ENCODE results near the gene CLIC4. TPM values are rescaled to one million over a fixed set of nuclear protein-coding genes. Genes with fewer than 3 reads are reported as not detected.
A peak's percentile ranks its signal among the peaks of the same experiment; 100 is the strongest.

Gene CLIC4
- total and polyA plus RNA-seq, 2 donors (not counting 1 experiment from before 2014, with no cell fraction given) = 28.5 to 123 TPM

- peaks cover 28% of the 10 kb centered on the region for H3K27me3 Mint-ChIP-seq
- no peak overlapping the region for H3K27ac Mint-ChIP-seq
- POLR2A ChIA-PET = no interaction called here
- Histone ChIP-seq H3K27me3 (replicated peaks in 1 of 4; ENCODE audit: control extremely low read depth in 1 of 4, control insufficient read depth in 3 of 4, insufficient read depth in 4 of 4, low read length in 3 of 4) (peaks cover 0 to 25% (median 6%) of the 10 kb centered on the region in 4 experiments), H3K4me3 (ENCODE audit: control extremely low read depth in 1 of 5, extremely low read depth in 1 of 5, insufficient read depth in 1 of 5, low read depth in 2 of 5, low read length in 4 of 5) (no peak overlapping the region), H3K4me2 (replicated peaks; ENCODE audit: low read depth, low read length, poor library complexity, severe bottlenecking) (peak overlapping the region; percentile 15), H4K20me1 (ENCODE audit: control insufficient read depth, insufficient read depth, low read length, poor library complexity, severe bottlenecking) (no peaks in the 10 kb centered on the region), H3K9me3 (ENCODE audit: control extremely low read depth in 1 of 3, control insufficient read depth in 2 of 3, insufficient read depth in 1 of 3, low read length in 2 of 3) (no peaks in the 10 kb centered on the region), H3K79me2 (ENCODE audit: control insufficient read depth, insufficient read depth, low read length) (no peaks in the 10 kb centered on the region), H3K4me1 (ENCODE audit: control insufficient read depth in 2 of 2, insufficient read depth in 2 of 2, low read length in 2 of 2) (peaks cover 11 to 24% of the 10 kb centered on the region in 2 donors), H3K36me3 (replicated peaks in 1 of 2; ENCODE audit: control extremely low read depth in 1 of 2, control insufficient read depth in 1 of 2, extremely low read depth in 1 of 2, insufficient read depth in 2 of 2, low read length in 1 of 2) (no peaks in the 10 kb centered on the region), H3K27ac (ENCODE audit: low read length in 2 of 2) (no peak overlapping the region), H3K9ac (ENCODE audit: low read length) (no peak overlapping the region), H2AFZ (ENCODE audit: insufficient read depth, low read depth, low read length, poor library complexity, severe bottlenecking) (peak overlapping the region; percentile 38)
- TF ChIP-seq EZH2 (IDR thresholded peaks at IDR 0.05; ENCODE audit: borderline replicate concordance, insufficient read depth, low read depth, low read length, poor library complexity, severe bottlenecking) (no peak), CTCF (IDR thresholded peaks at IDR 0.05) (no peak)
- CTCF ChIA-PET = interaction anchor here (0.8 kb wide), 1 partner anchor 29 kb away, joined by 3 read pairs; no protein-coding TSS in a partner anchor
- no peak for ATAC-seq (ENCODE audit: low read depth)
- H3K9me3 Mint-ChIP-seq (ENCODE audit: insufficient read depth) = no peaks in the 10 kb centered on the region
- H3K4me3 Mint-ChIP-seq = no peak overlapping the region
- intact Hi-C loops (cut with micrococcal nuclease) = no loop called here
- H3K4me1 Mint-ChIP-seq = peaks cover 18% of the 10 kb centered on the region
- 36% methylated on average over 19 of the region's 19 CpGs for WGBS (ENCODE audit: insufficient coverage)
- DNase-seq = no peak
These were observed 127.0 kb downstream of the CLIC4 start for GRCh38 chr1:24872061-24872850.

- no peak for TF ChIP-seq EZH2 (IDR thresholded peaks at IDR 0.05; ENCODE audit: borderline replicate concordance, insufficient read depth, low read depth, low read length, poor library complexity, severe bottlenecking)
- TF ChIP-seq CTCF (IDR thresholded peaks at IDR 0.05) = no peak
- Histone ChIP-seq H4K20me1 (ENCODE audit: control insufficient read depth, insufficient read depth, low read length, poor library complexity, severe bottlenecking) (no peaks in the 10 kb centered on the region), H3K27me3 (replicated peaks in 1 of 4; ENCODE audit: control extremely low read depth in 1 of 4, control insufficient read depth in 3 of 4, insufficient read depth in 4 of 4, low read length in 3 of 4) (peaks cover 0 to 20% (median 5%) of the 10 kb centered on the region in 4 experiments), H3K27ac (ENCODE audit: low read length in 2 of 2) (no peak overlapping the region), H3K36me3 (replicated peaks in 1 of 2; ENCODE audit: control extremely low read depth in 1 of 2, control insufficient read depth in 1 of 2, extremely low read depth in 1 of 2, insufficient read depth in 2 of 2, low read length in 1 of 2) (no peaks in the 10 kb centered on the region), H3K4me1 (ENCODE audit: control insufficient read depth in 2 of 2, insufficient read depth in 2 of 2, low read length in 2 of 2) (peaks cover 11 to 24% of the 10 kb centered on the region in 2 donors), H3K9me3 (ENCODE audit: control extremely low read depth in 1 of 3, control insufficient read depth in 2 of 3, insufficient read depth in 1 of 3, low read length in 2 of 3) (no peaks in the 10 kb centered on the region), H3K9ac (ENCODE audit: low read length) (no peak overlapping the region), H2AFZ (ENCODE audit: insufficient read depth, low read depth, low read length, poor library complexity, severe bottlenecking) (no peak overlapping the region), H3K4me2 (replicated peaks; ENCODE audit: low read depth, low read length, poor library complexity, severe bottlenecking) (no peak overlapping the region), H3K4me3 (ENCODE audit: control extremely low read depth in 1 of 5, extremely low read depth in 1 of 5, insufficient read depth in 1 of 5, low read depth in 2 of 5, low read length in 4 of 5) (no peak overlapping the region), H3K79me2 (ENCODE audit: control insufficient read depth, insufficient read depth, low read length) (no peaks in the 10 kb centered on the region)
- intact Hi-C loops (cut with micrococcal nuclease) = no loop called here
- Mint-ChIP-seq H3K4me3 (no peak overlapping the region), H3K4me1 (peaks cover 18% of the 10 kb centered on the region), H3K27ac (no peak overlapping the region), H3K9me3 (ENCODE audit: insufficient read depth) (no peaks in the 10 kb centered on the region), H3K27me3 (peaks cover 27% of the 10 kb centered on the region)
- ChIA-PET POLR2A (interaction anchor here (0.7 kb wide), 1 partner anchor 393 kb away, joined by 4 read pairs; no protein-coding TSS in a partner anchor), CTCF (no interaction called here)
- ATAC-seq (ENCODE audit: low read depth) (no peak), DNase-seq (no peak)
- no CpG with 5 or more reads among the region's 1 CpG for WGBS (ENCODE audit: insufficient coverage)
These were observed 127.9 kb downstream of the CLIC4 start for GRCh38 chr1:24873148-24873547.

All from B cell (primary cell).